B cell (primary cell): ENCODE results near the gene POLD2. TPM values are rescaled to one million over a fixed set of nuclear protein-coding genes. Genes with fewer than 3 reads are reported as not detected.

Experiments used
- ATAC-seq: fragments of 200-7000 bp; cut with Tn5 transposase; one replicate; pipeline ENCODE4 v1.10.0; 2021; ENCODE audit warnings: low read depth, mild to moderate bottlenecking, moderate number of reproducible peaks, moderate library complexity
- CTCF ChIA-PET: fragments of 350-600 bp; sonication (Branson Sonifier 250); formaldehyde crosslinking; loops from one replicate; lab custom pipeline; 2021; ENCODE audit warnings: antibody characterized with exemption, inconsistent platforms; lab: Charles Lee
- POLR2A ChIA-PET: fragments of 350-600 bp; sonication (Branson Sonifier 250); formaldehyde crosslinking; loops from one replicate; lab custom pipeline; 2021; ENCODE audit warnings: antibody characterized with exemption; lab: Charles Lee
- DNase-seq: peaks from one replicate; pipeline ENCODE4 v3.0.0; 2013
- H2AFZ ChIP-seq: 2 replicates; pipeline ENCODE4 v1.6.1; 2012; ENCODE audit warnings: mild to moderate bottlenecking, low read depth, low read length; ENCODE audit not compliant: insufficient read depth, poor library complexity, severe bottlenecking
- H3K27ac ChIP-seq, 2 donors: 1 replicate in 1 of 2; 2 replicates in 1 of 2; pipeline ENCODE4 v1.5.1; 2012 to 2013; ENCODE audit warnings: low read length in 2 of 2, mild to moderate bottlenecking in 2 of 2, moderate library complexity in 1 of 2
- H3K27me3 ChIP-seq, 4 experiments: fragments of 200-600 bp in 1 of 4; sonication (generic) in 1 of 4; replicated peaks in 1 of 4; 1 replicate in 2 of 4; 2 replicates in 2 of 4; pipeline versions ENCODE4 v1.6.1 to v1.7.0; 2013 to 2016; ENCODE audit warnings: low read length in 3 of 4, mild to moderate bottlenecking in 2 of 4, mixed read lengths in 1 of 4, moderate library complexity in 1 of 4; ENCODE audit not compliant: insufficient read depth in 4 of 4, control insufficient read depth in 3 of 4; ENCODE audit errors: control extremely low read depth in 1 of 4
- H3K36me3 ChIP-seq, 2 experiments: replicated peaks in 1 of 2; 1 replicate in 1 of 2; 2 replicates in 1 of 2; pipeline versions ENCODE4 v1.6.1 to v1.7.1; 2013; ENCODE audit warnings: low read length in 1 of 2; ENCODE audit not compliant: insufficient read depth in 2 of 2, control insufficient read depth in 1 of 2; ENCODE audit errors: control extremely low read depth in 1 of 2, extremely low read depth in 1 of 2
- H3K4me1 ChIP-seq, 2 donors: fragments of 200-600 bp in 1 of 2; sonication (generic) in 1 of 2; 1 replicate in 1 of 2; 2 replicates in 1 of 2; pipeline versions ENCODE4 v1.5.1 to v1.6.1; 2013 to 2017; ENCODE audit warnings: low read length in 2 of 2; ENCODE audit not compliant: control insufficient read depth in 2 of 2, insufficient read depth in 2 of 2
- H3K4me2 ChIP-seq: replicated peaks from 2 replicates; pipeline ENCODE3; 2012; ENCODE audit warnings: mild to moderate bottlenecking, low read depth, low read length; ENCODE audit not compliant: poor library complexity, severe bottlenecking
- H3K4me3 ChIP-seq, 5 experiments: fragments of 200-600 bp in 1 of 5; sonication (generic) in 1 of 5; 1 replicate in 3 of 5; 2 replicates in 2 of 5; pipeline versions ENCODE4 v1.5.1 to v1.7.0; 2011 to 2016; ENCODE audit warnings: low read length in 4 of 5, mild to moderate bottlenecking in 4 of 5, low read depth in 2 of 5, control low read depth in 1 of 5, moderate library complexity in 1 of 5; ENCODE audit not compliant: insufficient read depth in 1 of 5; ENCODE audit errors: control extremely low read depth in 1 of 5, extremely low read depth in 1 of 5
- H3K79me2 ChIP-seq: fragments of 200-600 bp; sonication (generic); one replicate; pipeline ENCODE4 v1.6.0; 2016; ENCODE audit warnings: low read length; ENCODE audit not compliant: control insufficient read depth, insufficient read depth
- H3K9ac ChIP-seq: fragments of 200-600 bp; sonication (generic); 2 replicates; pipeline ENCODE4 v1.6.1; 2017; ENCODE audit warnings: mild to moderate bottlenecking, low read length, moderate library complexity
- H3K9me3 ChIP-seq, 3 donors: one replicate each; pipeline versions ENCODE4 v1.6.1 to v1.7.1; 2013; ENCODE audit warnings: low read length in 2 of 3; ENCODE audit not compliant: control insufficient read depth in 2 of 3, insufficient read depth in 1 of 3; ENCODE audit errors: control extremely low read depth in 1 of 3
- H4K20me1 ChIP-seq: 2 replicates; pipeline ENCODE4 v1.6.0; 2012; ENCODE audit warnings: mild to moderate bottlenecking, low read length; ENCODE audit not compliant: insufficient read depth, control insufficient read depth, poor library complexity, severe bottlenecking
- H3K27ac Mint-ChIP-seq: one replicate; pipeline ENCODE4 v1.8.0; 2021; ENCODE audit warnings: mixed read lengths
- H3K27me3 Mint-ChIP-seq: one replicate; pipeline ENCODE4 v1.8.0; 2021; ENCODE audit warnings: mixed read lengths
- H3K4me1 Mint-ChIP-seq: one replicate; pipeline ENCODE4 v1.8.0; 2021; ENCODE audit warnings: mixed read lengths
- H3K4me3 Mint-ChIP-seq: one replicate; pipeline ENCODE4 v1.8.0; 2021; ENCODE audit warnings: mixed read lengths
- H3K9me3 Mint-ChIP-seq: one replicate; pipeline ENCODE4 v1.8.0; 2022; ENCODE audit warnings: mixed read lengths; ENCODE audit not compliant: insufficient read depth
- CTCF ChIP-seq: fragments of 200-600 bp; IDR thresholded peaks from one replicate; pipeline ENCODE4 v1.8.0; 2022; ENCODE audit warnings: antibody characterized with exemption, mild to moderate bottlenecking
- EZH2 ChIP-seq: IDR thresholded peaks from 2 replicates; pipeline ENCODE4 v1.6.1; 2012; ENCODE audit warnings: borderline replicate concordance, low read depth, mild to moderate bottlenecking, moderate library complexity, low read length; ENCODE audit not compliant: insufficient read depth, poor library complexity, severe bottlenecking
- WGBS: methylation state at CpG from one replicate; pipeline ENCODE4 v1.1.5; 2013; ENCODE audit warnings: missing lambda C conversion rate; ENCODE audit not compliant: insufficient coverage; 5-methylcytosine and 5-hydroxymethylcytosine counted together
- intact Hi-C: fragments of 100-400 bp; cut with micrococcal nuclease; formaldehyde crosslinking; loops from one replicate; pipeline ENCODE4 v1.10.0; 2022
- polyA plus RNA-seq: library from polyadenylated mRNA; depleted of rRNA; stranded (reverse); fragments of >200 nt; gene quantifications from 2 replicates; pipeline ENCODE4 v1.2.3, GENCODE V29; 2012
- total RNA-seq, 2 donors: library from RNA; stranded (reverse); fragments of 120-200 nt in 1 of 2; gene quantifications; 1 replicate in 1 of 2; 2 replicates in 1 of 2; pipeline versions ENCODE4 v1.2.3 to v1.2.4, GENCODE V29; 2013 to 2022

The POLD2 gene
- total and polyA plus RNA-seq, 2 donors (not counting 1 experiment from before 2014, with no cell fraction given) = 73.6 to 86.7 TPM

- intact Hi-C loops = no loop called here
Observed at GRCh38 chr7:44067064-44067951, 56.0 kb downstream of the POLD2 start.

GRCh38 chr7:44066494-44067063 is 56.8 kb downstream of the POLD2 start:
- Mint-ChIP-seq H3K27me3 (no peaks in the 10 kb centered on the region), H3K4me3 (no peak overlapping the region), H3K9me3 (no peaks in the 10 kb centered on the region), H3K27ac (peak overlapping the region; percentile 81), H3K4me1 (peaks cover 66% of the 10 kb centered on the region)
- no peak overlapping the region for H3K9ac ChIP-seq
- ChIA-PET CTCF (interaction anchor here (0.6 to 2.9 kb wide), 4 partner anchors 12 to 510 kb away, joined by 3 to 7 read pairs (median 3); no protein-coding TSS in a partner anchor), POLR2A (interaction anchor here (0.5 to 2.2 kb wide), 6 partner anchors 8 to 273 kb away, joined by 3 to 7 read pairs (median 3); partner anchors contain the start of gene POLD2)
- no peak overlapping the region for H3K4me3 ChIP-seq
- peaks cover 26% of the 10 kb centered on the region for H4K20me1 ChIP-seq
- WGBS = 84% methylated on average over 6 of the region's 7 CpGs
- H3K4me2 ChIP-seq = peak overlapping the region; percentile 58
- intact Hi-C loops = no loop called here
- TF ChIP-seq CTCF (no peak), EZH2 (no peak)
- no peak for ATAC-seq
- peaks cover 43 to 73% of the 10 kb centered on the region in 2 donors for H3K4me1 ChIP-seq
- H3K27ac ChIP-seq = peak overlapping the region in 1 of 2 donors; percentile 68
- H3K27me3 ChIP-seq = no peaks in the 10 kb centered on the region
- peaks cover 0 to 16% of the 10 kb centered on the region in 2 experiments for H3K36me3 ChIP-seq
- peaks cover 21% of the 10 kb centered on the region for H3K79me2 ChIP-seq
- H3K9me3 ChIP-seq = no peaks in the 10 kb centered on the region
- DNase-seq = no peak
- H2AFZ ChIP-seq = no peak overlapping the region

More at GRCh38 chr7:44067064-44067951, 56.0 kb downstream of the POLD2 start:
- Histone ChIP-seq H3K36me3 (peaks cover 0 to 10% of the 10 kb centered on the region in 2 experiments), H4K20me1 (peaks cover 31% of the 10 kb centered on the region), H3K4me3 (no peak overlapping the region), H3K79me2 (peaks cover 19% of the 10 kb centered on the region), H2AFZ (no peak overlapping the region), H3K9ac (no peak overlapping the region), H3K27me3 (no peaks in the 10 kb centered on the region), H3K4me2 (peak overlapping the region; percentile 1), H3K9me3 (no peaks in the 10 kb centered on the region), H3K27ac (peak overlapping the region in 1 of 2 donors; percentile 68), H3K4me1 (peaks cover 47 to 73% of the 10 kb centered on the region in 2 donors)
- Mint-ChIP-seq H3K4me3 (no peak overlapping the region), H3K4me1 (peaks cover 72% of the 10 kb centered on the region), H3K27me3 (no peaks in the 10 kb centered on the region), H3K27ac (peak overlapping the region; percentile 70), H3K9me3 (no peaks in the 10 kb centered on the region)
- WGBS = 92% methylated on average over 9 of the region's 11 CpGs
- ATAC-seq (no peak), DNase-seq (no peak)
- POLR2A ChIA-PET = interaction anchor here (0.5 to 2.2 kb wide), 7 partner anchors 8 to 272 kb away, joined by 3 to 7 read pairs (median 5); partner anchors contain the start of gene DBNL
- no peak for TF ChIP-seq EZH2
- CTCF ChIA-PET = interaction anchor here (0.9 to 2.9 kb wide), 4 partner anchors 8 to 37 kb away, joined by 3 to 7 read pairs (median 3); no protein-coding TSS in a partner anchor
